ENCODE results near the gene MIB2. TPM values are rescaled to one million over a fixed set of nuclear protein-coding genes. Genes with fewer than 3 reads are reported as not detected.

MIB2 gene
- total RNA-seq, 3 donors from 2014 or later (not counting 1 experiment from before 2014, with no cell fraction given): 44.9 to 54.1 (median 46.0) TPM

- H3K9me3 ChIP-seq (ENCODE audit: control insufficient read depth, insufficient read depth, low read length): no peaks in the 10 kb centered on the region
- H3K27ac Mint-ChIP-seq: no peak overlapping the region
- H3K4me1 Mint-ChIP-seq: peaks cover 14 to 17% of the 10 kb centered on the region in 2 donors
- no peaks in the 10 kb centered on the region for H3K27me3 Mint-ChIP-seq (ENCODE audit: low read depth in 2 of 2)
- H3K4me3 ChIP-seq (ENCODE audit: low read length): no peak overlapping the region
- no peak overlapping the region for H3K4me3 Mint-ChIP-seq
- H3K9me3 Mint-ChIP-seq: no peaks in the 10 kb centered on the region
- H3K27ac ChIP-seq (ENCODE audit: low read length): no peak overlapping the region
- H3K27me3 ChIP-seq (ENCODE audit: control insufficient read depth, insufficient read depth, low read length): no peaks in the 10 kb centered on the region
- H3K36me3 ChIP-seq (ENCODE audit: control insufficient read depth, insufficient read depth, low read length): no peaks in the 10 kb centered on the region
- intact Hi-C loops (cut with micrococcal nuclease): no loop called here
- H3K4me1 ChIP-seq (ENCODE audit: control insufficient read depth, insufficient read depth, low read length): peaks cover 34% of the 10 kb centered on the region
- DNase-seq (no peak), ATAC-seq (no peak)
- 94% methylated on average over 16 of the region's 16 CpGs for WGBS (ENCODE audit: insufficient coverage)
- no peaks in the 10 kb centered on the region for H3K36me3 Mint-ChIP-seq
- TF ChIP-seq, protein P1, sequence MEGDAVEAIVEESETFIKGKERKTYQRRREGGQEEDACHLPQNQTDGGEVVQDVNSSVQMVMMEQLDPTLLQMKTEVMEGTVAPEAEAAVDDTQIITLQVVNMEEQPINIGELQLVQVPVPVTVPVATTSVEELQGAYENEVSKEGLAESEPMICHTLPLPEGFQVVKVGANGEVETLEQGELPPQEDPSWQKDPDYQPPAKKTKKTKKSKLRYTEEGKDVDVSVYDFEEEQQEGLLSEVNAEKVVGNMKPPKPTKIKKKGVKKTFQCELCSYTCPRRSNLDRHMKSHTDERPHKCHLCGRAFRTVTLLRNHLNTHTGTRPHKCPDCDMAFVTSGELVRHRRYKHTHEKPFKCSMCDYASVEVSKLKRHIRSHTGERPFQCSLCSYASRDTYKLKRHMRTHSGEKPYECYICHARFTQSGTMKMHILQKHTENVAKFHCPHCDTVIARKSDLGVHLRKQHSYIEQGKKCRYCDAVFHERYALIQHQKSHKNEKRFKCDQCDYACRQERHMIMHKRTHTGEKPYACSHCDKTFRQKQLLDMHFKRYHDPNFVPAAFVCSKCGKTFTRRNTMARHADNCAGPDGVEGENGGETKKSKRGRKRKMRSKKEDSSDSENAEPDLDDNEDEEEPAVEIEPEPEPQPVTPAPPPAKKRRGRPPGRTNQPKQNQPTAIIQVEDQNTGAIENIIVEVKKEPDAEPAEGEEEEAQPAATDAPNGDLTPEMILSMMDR (IDR thresholded peaks at IDR 0.05): no peak
Measured at GRCh38 chr1:1620433-1621139, 5.3 kb downstream of the MIB2 start.

- H3K9me3 ChIP-seq (ENCODE audit: control insufficient read depth, insufficient read depth, low read length): no peaks in the 10 kb centered on the region
- no peak for ATAC-seq
- Mint-ChIP-seq H3K4me1 (peaks cover 14 to 22% of the 10 kb centered on the region in 2 donors), H3K4me3 (no peak overlapping the region), H3K27me3 (ENCODE audit: low read depth in 2 of 2) (no peaks in the 10 kb centered on the region), H3K36me3 (no peaks in the 10 kb centered on the region), H3K9me3 (no peaks in the 10 kb centered on the region), H3K27ac (no peak overlapping the region)
- TF ChIP-seq, protein P1 (IDR thresholded peaks at IDR 0.05): no peak
- no peak for DNase-seq
- H3K4me1 ChIP-seq (ENCODE audit: control insufficient read depth, insufficient read depth, low read length): peaks cover 40% of the 10 kb centered on the region
- no peaks in the 10 kb centered on the region for H3K36me3 ChIP-seq (ENCODE audit: control insufficient read depth, insufficient read depth, low read length)
- H3K4me3 ChIP-seq (ENCODE audit: low read length): no peak overlapping the region
- intact Hi-C loops (cut with micrococcal nuclease): no loop called here
- no peak overlapping the region for H3K27ac ChIP-seq (ENCODE audit: low read length)
- H3K27me3 ChIP-seq (ENCODE audit: control insufficient read depth, insufficient read depth, low read length): no peaks in the 10 kb centered on the region
- 92% methylated on average over 31 of the region's 31 CpGs for WGBS (ENCODE audit: insufficient coverage)
Measured at GRCh38 chr1:1621173-1622009, 6.1 kb downstream of the MIB2 start.

DNA sequence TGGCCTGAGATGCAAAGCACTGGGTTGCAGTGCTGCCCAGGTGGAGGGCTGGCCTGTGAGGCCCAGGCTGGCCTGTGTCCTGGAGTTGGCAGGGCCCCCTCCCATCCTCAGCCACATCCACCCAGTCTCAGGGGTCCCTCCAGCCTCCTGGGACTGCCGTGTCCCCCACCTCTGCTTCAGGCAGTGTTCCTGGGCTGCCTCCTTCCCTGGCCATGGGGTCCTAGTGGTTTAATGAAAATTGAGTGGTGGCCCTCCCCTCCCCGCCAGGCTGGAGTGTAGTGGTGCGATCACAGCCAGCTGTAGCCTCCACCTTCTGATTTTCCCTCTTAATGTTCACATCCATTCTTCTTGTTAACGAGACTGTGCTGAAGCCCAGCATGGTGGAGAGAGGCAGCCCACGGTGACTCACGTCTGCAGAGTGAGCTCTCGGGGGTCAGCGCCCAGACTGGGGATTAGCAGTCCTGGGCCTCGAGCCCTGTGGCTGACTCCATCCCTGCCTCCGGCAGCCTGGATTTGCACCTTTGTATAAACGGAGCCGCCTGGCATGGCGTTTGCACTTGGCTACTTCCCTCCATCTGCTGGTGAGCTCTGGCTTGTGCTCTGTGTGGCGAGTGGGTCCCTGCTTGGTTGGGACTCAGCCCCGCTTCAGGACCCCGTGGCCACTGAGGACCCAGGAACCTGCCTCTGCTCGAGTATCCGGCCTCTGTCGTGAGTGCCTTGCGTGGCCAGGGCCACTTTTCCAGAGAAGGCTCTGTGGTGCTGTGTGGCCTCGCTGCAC lies 6.9 kb downstream of the MIB2 start:
- H3K27ac ChIP-seq (ENCODE audit: low read length): no peak overlapping the region
- Mint-ChIP-seq H3K4me3 (no peak overlapping the region), H3K36me3 (no peaks in the 10 kb centered on the region), H3K27me3 (ENCODE audit: low read depth in 2 of 2) (no peaks in the 10 kb centered on the region), H3K27ac (no peak overlapping the region), H3K4me1 (peaks cover 11 to 22% of the 10 kb centered on the region in 2 donors), H3K9me3 (no peaks in the 10 kb centered on the region)
- no peak overlapping the region for H3K4me3 ChIP-seq (ENCODE audit: low read length)
- H3K36me3 ChIP-seq (ENCODE audit: control insufficient read depth, insufficient read depth, low read length): no peaks in the 10 kb centered on the region
- TF ChIP-seq, protein P1 (IDR thresholded peaks at IDR 0.05): no peak
- H3K27me3 ChIP-seq (ENCODE audit: control insufficient read depth, insufficient read depth, low read length): no peaks in the 10 kb centered on the region
- ATAC-seq (no peak), DNase-seq (no peak)
- WGBS (ENCODE audit: insufficient coverage): 91% methylated on average over 20 of the region's 21 CpGs
- intact Hi-C loops (cut with micrococcal nuclease): no loop called here
- no peaks in the 10 kb centered on the region for H3K9me3 ChIP-seq (ENCODE audit: control insufficient read depth, insufficient read depth, low read length)
- peaks cover 38% of the 10 kb centered on the region for H3K4me1 ChIP-seq (ENCODE audit: control insufficient read depth, insufficient read depth, low read length)

Measured in natural killer cell (primary cell).